Hair follicular keratinocyte (primary cell): ENCODE data around the gene TMEM176B. TPM values are rescaled to one million over a fixed set of nuclear protein-coding genes. Genes with fewer than 3 reads are reported as not detected.

Experiments used
- total RNA-seq: library from RNA; depleted of rRNA; stranded (reverse); fragments of >200 nt; gene quantifications from 2 replicates; pipeline ENCODE4 v1.2.3, GENCODE V29; 2015

Gene TMEM176B
- total RNA-seq = not detected in 2 replicates

DNA sequence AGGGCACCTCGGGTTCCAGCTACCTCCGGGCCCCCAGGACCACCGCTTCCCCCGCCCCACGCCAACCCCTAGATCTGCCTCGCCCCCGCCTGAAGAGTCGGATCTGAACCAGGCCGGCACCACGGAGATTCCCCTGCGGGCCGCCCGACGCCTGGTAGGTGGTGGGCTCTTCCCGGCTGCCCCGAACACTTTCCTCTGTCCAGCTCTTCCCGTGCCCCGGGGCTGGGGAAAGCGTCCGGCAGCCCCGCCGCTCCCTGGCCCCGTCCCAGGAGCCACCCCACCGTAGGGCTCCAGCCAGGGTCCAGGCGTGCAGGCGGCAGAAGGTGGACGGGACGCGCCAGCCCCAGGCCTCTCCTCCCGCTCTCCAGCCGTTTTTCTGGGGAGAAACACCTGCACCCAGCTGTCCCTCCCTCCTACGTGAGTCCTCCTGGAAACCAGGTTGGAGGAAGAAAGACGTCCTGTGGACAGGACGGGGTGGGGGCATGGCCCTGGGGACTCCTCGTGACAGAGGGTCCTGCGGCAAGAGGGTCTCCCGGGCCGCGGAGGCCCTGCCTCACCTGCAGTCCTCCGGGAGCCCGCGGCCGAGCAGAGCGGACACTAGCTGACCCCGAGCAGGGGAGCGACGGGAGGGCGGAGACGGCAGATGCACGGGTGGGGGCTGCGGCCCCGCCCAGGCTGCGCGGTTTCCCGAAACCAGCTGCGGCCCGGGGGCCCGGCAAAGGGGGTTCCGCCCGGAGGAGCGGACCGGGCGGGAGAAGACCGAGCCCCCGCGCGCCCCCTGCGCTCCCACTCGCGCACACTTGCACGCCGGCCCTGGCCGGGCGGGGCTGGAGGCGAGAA is at the start of gene TMEM176B:
TMEM176B (minus strand) TSS at position 624 of the 840 bp plus-strand sequence. CDS start 3,795 bp downstream, outside the sequence.

DNA sequence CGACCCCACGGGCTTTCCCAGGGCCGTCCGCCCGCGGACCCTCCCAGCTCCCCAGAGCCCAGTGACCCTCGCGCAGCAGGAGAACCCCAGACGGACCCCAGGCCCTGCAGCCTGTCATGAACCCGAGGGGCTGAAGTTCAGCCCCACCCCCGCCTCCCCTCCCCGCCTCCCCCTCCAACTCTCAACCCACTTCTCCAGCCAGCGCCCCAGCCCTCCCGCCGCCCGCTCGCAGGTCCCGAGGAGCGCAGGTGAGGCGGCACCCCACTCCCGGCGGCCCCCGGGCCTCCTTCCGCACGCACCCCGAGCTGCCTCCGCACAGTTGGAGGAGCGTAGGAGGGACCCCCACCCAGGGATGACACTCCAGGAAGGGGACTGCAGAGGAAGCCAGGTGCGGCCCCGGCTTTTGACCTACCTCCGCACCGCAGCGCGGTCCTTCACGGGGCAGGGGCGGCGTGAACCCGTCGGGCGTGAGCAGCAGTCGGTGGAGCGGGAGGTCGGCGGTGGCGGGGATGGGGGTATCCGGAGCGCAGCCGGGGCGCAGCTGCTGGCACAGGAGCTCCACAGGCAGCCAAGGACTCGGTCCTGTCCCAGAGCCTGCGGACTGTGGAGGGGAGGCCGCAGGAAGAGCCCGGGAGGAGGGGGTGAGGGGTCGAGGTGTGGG is 547 bp upstream of the TMEM176B start, which contains the start of gene TMEM176A:
TMEM176A (plus strand) TSS at position 189 of the 661 bp plus-strand sequence. CDS start 782 bp downstream, outside the sequence.

Other genes with a start within 250 kb of the TMEM176B start
- not detected in 2 replicates for gene GIMAP4, start 233.0 kb downstream of the TMEM176B start, total RNA-seq
- not detected in 2 replicates for gene GIMAP6, start 168.0 kb downstream of the TMEM176B start, total RNA-seq
- gene GIMAP2, start 114.7 kb downstream of the TMEM176B start, total RNA-seq = 0.08 and 0.94 TPM in 2 replicates
- not detected in 2 replicates for gene GIMAP1, start 83.8 kb downstream of the TMEM176B start, total RNA-seq
- not detected in 2 replicates for gene GIMAP5, start 62.9 kb downstream of the TMEM176B start, total RNA-seq
- 0.23 TPM in 1 of 2 replicates, not detected in the other for gene TMEM176A, start 405 bp upstream of the TMEM176B start, total RNA-seq
- gene AOC1, start 52.2 kb upstream of the TMEM176B start, total RNA-seq = not detected in 2 replicates
- gene KCNH2, start 178.0 kb upstream of the TMEM176B start, total RNA-seq = not detected in 2 replicates
- 1.8 and 3.7 TPM in 2 replicates for gene NOS3, start 190.7 kb upstream of the TMEM176B start, total RNA-seq
- 0.04 and 0.08 TPM in 2 replicates for gene ATG9B, start 224.1 kb upstream of the TMEM176B start, total RNA-seq
- gene ABCB8, start 228.1 kb upstream of the TMEM176B start, total RNA-seq = 53.4 and 60.7 TPM in 2 replicates
- 1.8 TPM in 1 of 2 replicates, not detected in the other for gene ASIC3, start 248.2 kb upstream of the TMEM176B start, total RNA-seq